Activated naive CD4-positive, alpha-beta T cell treated with anti-CD3 and anti-CD28 coated beads, Interleukin-2, amount 10 ng/mL, durations not matched to agents 7 days and 5 days (primary cell): ENCODE measurements around the gene SGMS1.
A peak's percentile ranks its signal among the peaks of the same experiment; 100 is the strongest.

ENCODE experiments used
- CTCF ChIA-PET: fragments of 350-600 bp; sonication (Branson Sonifier 250); formaldehyde crosslinking; loops from one replicate; lab custom pipeline; 2021; ENCODE audit warnings: antibody characterized with exemption; lab: Charles Lee
- DNase-seq: peaks from one replicate; pipeline ENCODE4 v3.0.0-alpha.2; 2020
- H3K27ac Mint-ChIP-seq: one replicate; pipeline ENCODE4 v1.8.0; 2021; ENCODE audit warnings: mild to moderate bottlenecking, moderate library complexity, mixed read lengths
- H3K27me3 Mint-ChIP-seq: one replicate; pipeline ENCODE4 v1.8.0; 2021; ENCODE audit warnings: mild to moderate bottlenecking, mixed read lengths
- H3K36me3 Mint-ChIP-seq: one replicate; pipeline ENCODE4 v1.8.0; 2021; ENCODE audit warnings: mixed read lengths
- H3K4me1 Mint-ChIP-seq: one replicate; pipeline ENCODE4 v1.8.0; 2021; ENCODE audit warnings: mixed read lengths
- H3K4me3 Mint-ChIP-seq: one replicate; pipeline ENCODE4 v1.8.0; 2021; ENCODE audit warnings: mild to moderate bottlenecking, moderate library complexity, mixed read lengths
- H3K9me3 Mint-ChIP-seq: one replicate; pipeline ENCODE4 v1.8.0; 2021; ENCODE audit warnings: mixed read lengths

The SGMS1 gene

DNA sequence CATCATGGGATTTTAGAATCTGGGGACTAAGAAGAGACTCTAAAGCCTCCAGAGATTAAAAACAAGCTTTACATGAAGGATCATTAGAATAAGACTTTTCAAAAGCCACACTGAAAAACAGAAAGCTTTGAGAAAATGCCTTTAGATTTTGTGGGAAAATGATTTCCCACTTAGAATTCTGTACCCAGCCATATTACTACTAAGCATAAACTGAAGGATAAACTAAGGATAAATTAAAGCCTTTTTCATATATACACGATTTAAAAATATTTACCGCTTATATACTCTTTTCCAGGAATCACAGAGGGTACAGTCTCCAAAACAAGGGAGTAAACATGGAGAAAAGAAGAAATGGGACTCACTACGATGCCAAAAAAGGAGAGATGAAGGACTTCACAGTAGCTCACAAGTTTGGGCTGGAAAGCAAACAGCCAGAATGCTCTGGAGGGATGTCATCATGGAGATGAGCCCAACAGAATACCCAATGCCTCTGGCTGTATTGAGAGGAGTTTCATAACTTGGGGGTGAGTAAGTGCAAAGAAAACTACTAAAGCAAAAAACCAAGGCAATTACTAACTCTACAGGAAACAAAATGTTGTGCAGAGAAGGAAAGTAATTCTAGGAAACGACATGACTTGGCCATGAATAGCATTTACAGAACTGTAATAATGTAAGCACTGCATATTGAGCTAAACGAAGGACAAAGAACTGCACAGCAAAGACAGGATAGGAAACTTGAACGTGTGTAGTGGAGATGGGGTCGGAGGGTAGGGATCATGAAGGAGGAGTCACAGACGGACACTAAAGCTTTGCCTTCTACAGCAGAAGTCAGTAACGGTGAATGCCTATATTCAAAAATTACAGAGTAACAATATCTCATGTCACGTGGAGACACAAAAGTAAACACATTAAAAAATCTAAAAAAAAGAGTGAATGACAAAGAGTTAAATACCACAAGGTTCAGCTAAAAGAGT lies 311.0 kb downstream of the SGMS1 start:
- no peak overlapping the region for H3K27ac Mint-ChIP-seq
- CTCF ChIA-PET, result interaction anchor here (0.7 to 2.0 kb wide), 4 partner anchors 10 to 104 kb away, joined by 3 to 5 read pairs (median 4); no protein-coding TSS in a partner anchor
- no peaks in the 10 kb centered on the region for H3K9me3 Mint-ChIP-seq

GRCh38 chr10:50310560-50311174 lies 313.1 kb downstream of the SGMS1 start:
- peaks cover 13% of the 10 kb centered on the region for H3K4me1 Mint-ChIP-seq
- CTCF ChIA-PET, result interaction anchor here (0.7 to 2.0 kb wide), 7 partner anchors 14 to 67 kb away, joined by 3 to 4 read pairs (median 3); no protein-coding TSS in a partner anchor
- no peak overlapping the region for H3K4me3 Mint-ChIP-seq
- DNase-seq, result peak; percentile 34
- peaks cover 21% of the 10 kb centered on the region for H3K36me3 Mint-ChIP-seq
- H3K27ac Mint-ChIP-seq, result no peak overlapping the region
- H3K9me3 Mint-ChIP-seq, result no peaks in the 10 kb centered on the region
- no peaks in the 10 kb centered on the region for H3K27me3 Mint-ChIP-seq

More for the DNA sequence above, 311.0 kb downstream of the SGMS1 start:
- DNase-seq, result no peak
- Mint-ChIP-seq H3K36me3 (peaks cover 13% of the 10 kb centered on the region), H3K4me1 (peaks cover 13% of the 10 kb centered on the region), H3K4me3 (no peak overlapping the region), H3K27me3 (no peaks in the 10 kb centered on the region)

GRCh38 chr10:50309342-50309741 lies 314.4 kb downstream of the SGMS1 start:
- peaks cover 19% of the 10 kb centered on the region for H3K36me3 Mint-ChIP-seq
- H3K27ac Mint-ChIP-seq, result no peak overlapping the region
- CTCF ChIA-PET, result no interaction called here
- peaks cover 7% of the 10 kb centered on the region for H3K4me1 Mint-ChIP-seq
- H3K4me3 Mint-ChIP-seq, result no peak overlapping the region
- no peaks in the 10 kb centered on the region for H3K27me3 Mint-ChIP-seq
- H3K9me3 Mint-ChIP-seq, result no peaks in the 10 kb centered on the region
- DNase-seq, result no peak

DNA sequence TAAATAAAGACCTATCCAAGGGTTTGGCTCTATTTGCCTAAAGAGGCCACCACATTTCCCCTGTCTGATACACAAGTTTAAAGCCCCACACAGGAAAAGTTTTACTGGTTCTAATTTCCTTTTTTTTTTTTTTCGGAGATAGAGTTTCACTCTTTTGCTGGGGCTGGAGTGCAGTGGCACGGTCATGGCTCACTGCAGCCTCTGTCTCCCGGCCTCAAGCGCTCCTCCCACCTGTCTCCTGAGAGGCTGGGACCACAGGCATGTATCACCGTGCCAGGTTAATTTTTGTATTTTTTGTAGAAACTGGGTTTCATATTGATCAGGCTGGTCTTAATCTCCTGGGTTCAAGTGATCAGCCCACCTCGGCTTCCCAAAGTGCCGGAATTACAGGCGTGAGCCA lies 319.1 kb downstream of the SGMS1 start:
- Mint-ChIP-seq H3K36me3 (peaks cover 8% of the 10 kb centered on the region), H3K27ac (no peak overlapping the region), H3K4me1 (no peaks in the 10 kb centered on the region), H3K27me3 (no peaks in the 10 kb centered on the region), H3K4me3 (no peak overlapping the region), H3K9me3 (no peaks in the 10 kb centered on the region)
- CTCF ChIA-PET, result no interaction called here
- DNase-seq, result no peak

GRCh38 chr10:50299948-50300669 lies 323.6 kb downstream of the SGMS1 start:
- CTCF ChIA-PET, result no interaction called here
- no peaks in the 10 kb centered on the region for H3K4me1 Mint-ChIP-seq
- no peak overlapping the region for H3K4me3 Mint-ChIP-seq
- H3K27me3 Mint-ChIP-seq, result no peaks in the 10 kb centered on the region
- no peak for DNase-seq
- no peaks in the 10 kb centered on the region for H3K36me3 Mint-ChIP-seq
- peaks cover 2% of the 10 kb centered on the region for H3K9me3 Mint-ChIP-seq
- no peak overlapping the region for H3K27ac Mint-ChIP-seq

- Mint-ChIP-seq H3K4me1 (no peaks in the 10 kb centered on the region), H3K36me3 (no peaks in the 10 kb centered on the region), H3K27ac (no peak overlapping the region), H3K9me3 (peaks cover 2% of the 10 kb centered on the region), H3K27me3 (no peaks in the 10 kb centered on the region), H3K4me3 (no peak overlapping the region)
- CTCF ChIA-PET, result no interaction called here
- no peak for DNase-seq
Observed at GRCh38 chr10:50295367-50295766, 328.4 kb downstream of the SGMS1 start.

- Mint-ChIP-seq H3K4me1 (no peaks in the 10 kb centered on the region), H3K27me3 (no peaks in the 10 kb centered on the region), H3K36me3 (no peaks in the 10 kb centered on the region), H3K27ac (no peak overlapping the region), H3K9me3 (peaks cover 2% of the 10 kb centered on the region), H3K4me3 (no peak overlapping the region)
- CTCF ChIA-PET, result no interaction called here
- no peak for DNase-seq
Observed at GRCh38 chr10:50294582-50294981, 329.2 kb downstream of the SGMS1 start.

GRCh38 chr10:50293513-50294313 lies 330.0 kb downstream of the SGMS1 start:
- peaks cover 2% of the 10 kb centered on the region for H3K9me3 Mint-ChIP-seq
- H3K27me3 Mint-ChIP-seq, result no peaks in the 10 kb centered on the region
- DNase-seq, result no peak
- CTCF ChIA-PET, result interaction anchor here (1.4 kb wide), 1 partner anchor 18 kb away, joined by 4 read pairs; no protein-coding TSS in a partner anchor
- H3K36me3 Mint-ChIP-seq, result no peaks in the 10 kb centered on the region
- no peak overlapping the region for H3K27ac Mint-ChIP-seq
- no peak overlapping the region for H3K4me3 Mint-ChIP-seq
- H3K4me1 Mint-ChIP-seq, result no peaks in the 10 kb centered on the region

DNA sequence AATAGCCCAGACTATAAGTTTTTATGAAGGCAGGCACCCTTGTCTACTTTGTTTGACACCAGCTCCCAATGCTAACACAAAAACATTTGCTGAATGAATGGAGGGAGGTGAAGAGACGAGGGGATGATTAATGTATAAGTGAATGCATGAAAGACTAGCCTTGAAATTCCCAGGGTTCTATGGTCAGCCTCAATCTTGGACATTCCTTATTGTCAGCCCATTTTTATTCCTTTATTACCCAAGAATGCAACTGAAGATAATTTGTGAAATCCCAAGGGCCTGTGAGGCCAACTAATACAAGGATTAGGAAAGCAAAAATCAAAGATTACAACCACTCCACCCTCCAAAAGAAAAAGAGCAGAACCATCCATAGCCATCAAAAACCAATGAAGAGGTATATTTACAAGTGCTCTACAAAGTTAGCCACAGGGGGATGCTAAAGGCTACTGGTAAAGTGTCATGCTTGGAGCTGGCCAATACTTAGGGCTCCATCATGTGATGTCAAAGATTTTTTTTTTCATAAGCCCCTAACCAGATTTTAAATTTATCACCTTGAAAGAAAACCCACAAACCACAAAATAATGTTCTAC lies 332.4 kb downstream of the SGMS1 start:
- H3K4me1 Mint-ChIP-seq, result no peaks in the 10 kb centered on the region
- no peaks in the 10 kb centered on the region for H3K36me3 Mint-ChIP-seq
- H3K9me3 Mint-ChIP-seq, result no peaks in the 10 kb centered on the region
- CTCF ChIA-PET, result no interaction called here
- H3K4me3 Mint-ChIP-seq, result no peak overlapping the region
- peaks cover 5% of the 10 kb centered on the region for H3K27me3 Mint-ChIP-seq
- H3K27ac Mint-ChIP-seq, result no peak overlapping the region
- no peak for DNase-seq

- H3K9me3 Mint-ChIP-seq, result no peaks in the 10 kb centered on the region
- no peak for DNase-seq
- CTCF ChIA-PET, result no interaction called here
- H3K36me3 Mint-ChIP-seq, result no peaks in the 10 kb centered on the region
- peaks cover 9% of the 10 kb centered on the region for H3K27me3 Mint-ChIP-seq
- H3K27ac Mint-ChIP-seq, result no peak overlapping the region
- H3K4me3 Mint-ChIP-seq, result no peak overlapping the region
- H3K4me1 Mint-ChIP-seq, result no peaks in the 10 kb centered on the region
Observed at GRCh38 chr10:50289196-50289595, 334.6 kb downstream of the SGMS1 start.

- Mint-ChIP-seq H3K27me3 (peaks cover 14% of the 10 kb centered on the region), H3K9me3 (no peaks in the 10 kb centered on the region), H3K36me3 (no peaks in the 10 kb centered on the region), H3K4me1 (no peaks in the 10 kb centered on the region), H3K27ac (no peak overlapping the region), H3K4me3 (no peak overlapping the region)
- no peak for DNase-seq
- CTCF ChIA-PET, result no interaction called here
Observed at GRCh38 chr10:50286996-50287803, 336.6 kb downstream of the SGMS1 start.

- CTCF ChIA-PET, result no interaction called here
- H3K4me1 Mint-ChIP-seq, result no peaks in the 10 kb centered on the region
- no peak for DNase-seq
Observed at GRCh38 chr10:50286517-50286916, 337.2 kb downstream of the SGMS1 start.

More at GRCh38 chr10:50286517-50286916, 337.2 kb downstream of the SGMS1 start:
- H3K27me3 Mint-ChIP-seq, result peaks cover 21% of the 10 kb centered on the region
- no peak overlapping the region for H3K4me3 Mint-ChIP-seq
- H3K36me3 Mint-ChIP-seq, result no peaks in the 10 kb centered on the region
- H3K9me3 Mint-ChIP-seq, result no peaks in the 10 kb centered on the region
- no peak overlapping the region for H3K27ac Mint-ChIP-seq
